NCI-H187 (cell line): ENCODE results near the gene MYH14.

Experiments used
- DNase-seq, 2 experiments: peaks; one replicate each; lab custom pipeline; 2025; lab: John Stamatoyannopoulos, UW

Gene MYH14

GRCh38 chr19:50290775-50291174 lies 87.4 kb downstream of the MYH14 start:
- DNase-seq: no peak

GRCh38 chr19:50292216-50292827 lies 88.9 kb downstream of the MYH14 start:
- DNase-seq: no peak

- no peak for DNase-seq
Observed at GRCh38 chr19:50293263-50294004, 90.0 kb downstream of the MYH14 start.

- DNase-seq: no peak
Observed at GRCh38 chr19:50300051-50300450, 96.6 kb downstream of the MYH14 start.

- no peak for DNase-seq
Observed at GRCh38 chr19:50300814-50301606, 97.6 kb downstream of the MYH14 start.

- DNase-seq: no peak
Observed at GRCh38 chr19:50301607-50301971, 98.2 kb downstream of the MYH14 start.

GRCh38 chr19:50303558-50303957 lies 100.1 kb downstream of the MYH14 start:
- DNase-seq: no peak

GRCh38 chr19:50308991-50309390 lies 105.6 kb downstream of the MYH14 start:
- no peak for DNase-seq

GRCh38 chr19:50309396-50310125 lies 106.1 kb downstream of the MYH14 start:
- no peak for DNase-seq

GRCh38 chr19:50310759-50311465 lies 107.5 kb downstream of the MYH14 start:
- DNase-seq: no peak

GRCh38 chr19:50311723-50312635 lies 108.6 kb downstream of the MYH14 start:
- no peak for DNase-seq

GRCh38 chr19:50312967-50313811 lies 109.8 kb downstream of the MYH14 start:
- DNase-seq: no peak

- peak in 1 of 2 experiments; percentile 12 for DNase-seq
Observed at GRCh38 chr19:50313812-50314536, 110.6 kb downstream of the MYH14 start.

GRCh38 chr19:50314724-50315708 lies 111.6 kb downstream of the MYH14 start:
- DNase-seq: no peak

GRCh38 chr19:50315773-50316448 lies 112.5 kb downstream of the MYH14 start:
- DNase-seq: peak in 1 of 2 experiments; percentile 55

- DNase-seq: no peak
Observed at GRCh38 chr19:50317115-50317514, 113.7 kb downstream of the MYH14 start.

GRCh38 chr19:50318438-50318837 lies 115.0 kb downstream of the MYH14 start:
- DNase-seq: no peak
